Glomerular visceral epithelial cell (primary cell): Measurements from ENCODE around the gene CDH15.

Experiments
- DNase-seq: peaks from one replicate; pipeline ENCODE4 v3.0.0-alpha.2; 2016; ENCODE audit errors: extremely low spot score

Gene CDH15

GRCh38 chr16:89140401-89140800 is 31.1 kb upstream of the CDH15 start:
- no peak for DNase-seq

- DNase-seq: no peak
Observed at GRCh38 chr16:89140981-89141883, 30.3 kb upstream of the CDH15 start.

GRCh38 chr16:89141884-89142267 is 29.7 kb upstream of the CDH15 start:
- no peak for DNase-seq

GRCh38 chr16:89142474-89143195 is 28.9 kb upstream of the CDH15 start:
- no peak for DNase-seq

- no peak for DNase-seq
Observed at GRCh38 chr16:89143201-89143741, 28.3 kb upstream of the CDH15 start.

GRCh38 chr16:89143911-89144675 is 27.5 kb upstream of the CDH15 start:
- DNase-seq: no peak

- no peak for DNase-seq
Observed at GRCh38 chr16:89144681-89145080, 26.9 kb upstream of the CDH15 start.

- DNase-seq: no peak
Observed at GRCh38 chr16:89145406-89146161, 26.0 kb upstream of the CDH15 start.

- no peak for DNase-seq
Observed at GRCh38 chr16:89146211-89147005, 25.1 kb upstream of the CDH15 start.

GRCh38 chr16:89147085-89147817 is 24.3 kb upstream of the CDH15 start:
- DNase-seq: no peak

GRCh38 chr16:89149386-89149785 is 22.2 kb upstream of the CDH15 start:
- no peak for DNase-seq

- DNase-seq: no peak
Observed at GRCh38 chr16:89150090-89150835, 21.3 kb upstream of the CDH15 start.

GRCh38 chr16:89150981-89151380 is 20.6 kb upstream of the CDH15 start:
- no peak for DNase-seq

- no peak for DNase-seq
Observed at GRCh38 chr16:89152831-89153700, 18.5 kb upstream of the CDH15 start.

- no peak for DNase-seq
Observed at GRCh38 chr16:89153848-89154271, 17.7 kb upstream of the CDH15 start.

GRCh38 chr16:89154390-89155183 is 17.0 kb upstream of the CDH15 start:
- no peak for DNase-seq

GRCh38 chr16:89155184-89155679 is 16.3 kb upstream of the CDH15 start:
- DNase-seq: peak; percentile 65
